ENCODE data around the gene REEP3. TPM values are rescaled to one million over a fixed set of nuclear protein-coding genes. Genes with fewer than 3 reads are reported as not detected.
A peak's percentile ranks its signal among the peaks of the same experiment; 100 is the strongest.
"Not testable (repeated sequence)": the region's sequence is repeated elsewhere in the genome, so short reads cannot be mapped to it uniquely, and the experiment has no call there.

The REEP3 gene
- polyA plus RNA-seq, 5 donors, result 23.3 to 44.3 (median 36.4) TPM

DNA sequence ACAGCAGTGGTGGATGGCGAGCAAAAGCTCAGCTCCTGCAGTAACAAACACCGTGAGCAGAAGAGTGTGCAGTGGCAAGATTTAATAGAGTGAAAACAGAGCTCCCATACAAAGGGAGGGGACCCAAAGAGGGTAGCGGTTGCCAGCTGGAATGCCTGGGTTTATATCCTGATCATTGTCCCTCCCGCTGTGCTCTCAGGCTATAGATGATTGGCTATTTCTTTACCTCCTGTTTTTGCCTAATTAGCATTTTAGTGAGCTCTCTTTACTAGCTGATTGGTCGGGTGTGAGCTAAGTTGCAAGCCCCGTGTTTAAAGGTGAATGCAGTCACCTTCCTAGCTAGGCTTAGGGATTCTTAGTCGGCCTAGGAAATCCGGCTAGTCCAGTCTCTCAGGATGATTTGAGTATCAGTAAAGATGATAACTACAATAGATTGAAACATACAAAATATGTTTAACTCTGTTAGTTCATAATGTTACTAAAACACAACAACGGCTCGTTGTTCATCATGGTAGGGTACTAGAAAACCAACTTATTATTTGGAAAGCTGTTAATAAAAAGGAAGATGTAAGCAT is 143.9 kb downstream of the REEP3 start:
- not testable (repeated sequence) for DNase-seq

DNA sequence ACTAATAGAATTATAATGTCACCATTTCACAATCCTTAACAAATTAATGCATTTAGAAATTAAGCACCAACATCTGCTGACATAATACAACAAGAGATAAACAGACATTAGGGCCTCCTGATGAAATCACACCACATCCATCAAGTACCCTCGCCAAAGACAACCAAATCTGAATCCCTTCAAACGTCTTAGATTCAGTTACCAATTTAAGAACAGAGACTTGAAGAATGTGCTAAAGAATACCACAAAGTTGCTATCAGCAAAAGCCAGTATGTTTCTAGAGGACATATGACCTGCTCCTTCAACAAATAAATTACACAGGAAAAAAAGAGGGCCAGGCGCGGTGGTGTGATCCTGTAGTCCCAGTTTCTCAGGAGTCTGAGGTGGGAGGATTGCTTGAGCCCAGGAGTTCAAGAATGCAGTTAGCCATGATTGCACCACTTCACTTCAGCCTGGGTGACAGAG is 144.5 kb downstream of the REEP3 start:
- DNase-seq, result peak; percentile 63 to 71

DNA sequence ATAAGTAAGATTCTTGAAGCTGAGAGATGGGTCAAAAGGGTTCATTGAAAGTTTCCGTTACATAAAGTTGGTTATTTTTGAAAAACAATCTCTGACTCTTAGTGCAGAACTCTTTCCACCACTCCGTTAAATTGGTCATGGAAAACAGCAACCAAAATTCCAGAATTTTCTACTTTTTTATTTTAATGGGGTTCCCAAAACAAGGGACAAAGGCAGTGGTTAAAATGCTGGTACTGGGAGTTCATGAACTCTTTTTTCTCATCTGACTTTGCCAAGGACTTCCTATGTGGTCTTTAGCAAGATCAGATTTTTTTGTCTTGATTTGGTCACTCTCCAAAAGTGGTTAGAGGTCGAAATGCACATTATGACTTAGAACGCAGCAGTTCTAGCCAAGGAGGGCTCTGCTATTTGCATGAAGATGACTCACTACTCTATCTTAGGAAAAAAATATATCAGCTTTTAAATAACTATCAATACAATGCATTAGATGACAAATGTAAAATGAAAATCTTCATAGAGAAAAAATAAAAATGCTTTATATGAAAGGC is 145.7 kb downstream of the REEP3 start:
- peak; percentile 59 to 65 for DNase-seq

DNA sequence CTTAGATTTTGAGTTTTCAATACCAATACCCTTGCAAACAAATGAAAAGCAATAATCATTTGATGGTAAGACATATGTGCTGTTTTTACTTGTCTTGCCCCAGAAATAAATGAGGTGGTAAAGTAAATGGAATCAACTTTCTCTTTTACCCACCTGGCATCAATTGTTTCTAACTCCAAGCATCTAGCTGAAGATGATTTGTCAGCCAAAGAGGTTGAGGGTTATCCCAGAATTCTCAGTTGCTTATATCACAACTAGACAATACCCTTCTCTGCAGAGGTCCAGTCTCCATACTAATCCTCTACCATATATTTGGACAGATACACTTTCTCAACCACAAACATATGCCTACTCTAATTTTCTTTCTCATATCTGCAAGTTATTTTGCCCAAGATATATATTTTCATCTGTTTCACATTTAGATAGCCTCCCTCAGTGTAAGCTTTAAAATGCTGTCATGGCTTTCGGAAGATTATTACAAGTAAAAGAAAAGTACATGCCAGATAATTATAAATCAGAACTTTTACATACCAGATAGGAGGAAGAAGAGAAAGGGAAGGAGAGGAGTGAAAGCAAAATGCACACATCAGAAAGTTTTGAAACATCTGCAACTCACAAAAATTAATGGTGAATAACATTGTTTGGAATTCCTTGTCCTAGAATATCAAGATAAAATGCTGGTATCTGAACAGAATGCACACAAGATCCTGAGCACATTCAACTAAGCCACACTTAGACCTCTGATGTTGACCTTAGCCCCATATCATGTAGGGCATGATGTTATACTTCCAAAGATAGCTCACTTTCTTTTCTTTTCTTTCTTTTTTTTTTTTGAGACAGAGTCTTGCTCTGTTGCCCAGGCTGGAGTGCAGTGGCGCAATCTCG is 146.6 kb downstream of the REEP3 start:
- no peak for DNase-seq

DNA sequence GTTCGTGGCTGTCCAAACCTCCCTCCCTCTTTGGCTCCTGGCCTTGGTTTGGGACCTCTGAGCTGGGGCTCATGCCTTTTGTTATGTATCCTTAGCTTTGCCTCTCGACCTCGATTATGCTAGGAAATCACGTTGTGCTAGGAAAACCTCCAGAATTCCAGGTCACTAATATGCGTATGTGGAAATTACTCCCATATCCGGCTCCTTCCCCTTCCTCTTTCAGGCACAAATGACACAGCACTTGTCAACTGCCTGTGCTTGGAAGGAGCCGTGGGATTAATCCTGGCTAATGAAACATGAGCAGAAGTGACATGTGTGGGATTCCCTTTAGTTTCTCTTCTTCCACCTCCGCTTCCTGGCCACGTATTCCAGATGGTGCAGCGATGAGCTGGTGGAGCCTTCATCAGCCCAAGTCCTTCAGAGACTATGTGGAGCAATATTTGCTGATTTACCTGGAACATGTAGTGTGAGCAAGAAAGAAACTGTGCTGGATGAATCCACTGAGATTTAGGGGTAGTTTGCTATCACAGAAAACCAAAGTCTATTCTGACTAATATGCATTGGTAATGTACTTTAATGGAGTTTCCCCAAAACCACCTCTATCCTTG is 149.2 kb downstream of the REEP3 start:
- DNase-seq, result no peak

DNA sequence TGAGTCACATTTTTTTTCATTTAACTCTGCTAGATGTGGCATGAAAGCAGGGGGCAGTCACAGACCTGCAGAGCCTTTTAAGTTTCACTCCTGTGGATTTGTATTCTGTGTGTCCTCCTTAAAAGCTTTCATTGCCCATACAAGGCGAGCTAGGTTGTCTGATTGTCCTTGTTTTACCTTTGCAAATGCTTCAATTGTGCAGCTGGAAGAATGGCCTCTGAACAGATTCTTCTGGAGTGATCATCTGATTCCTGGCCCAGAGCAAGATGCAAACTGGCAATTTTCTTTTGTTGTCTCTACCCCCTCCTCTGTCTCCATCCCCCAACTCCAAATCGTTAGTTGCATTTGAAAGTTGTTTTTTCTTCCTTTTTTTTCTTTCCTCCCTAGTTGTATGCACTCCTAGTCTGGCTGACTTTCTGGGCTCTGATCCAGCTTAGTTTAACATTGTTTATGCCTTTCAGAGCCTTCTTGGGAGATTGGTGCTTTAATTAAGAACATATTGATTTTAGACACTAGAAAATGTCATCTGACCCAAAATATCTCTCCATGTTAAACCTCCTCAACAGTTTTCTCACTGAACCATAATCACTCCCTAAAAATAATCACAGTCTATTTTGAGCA is 150.2 kb downstream of the REEP3 start:
- DNase-seq, result peak; percentile 54 to 56

DNA sequence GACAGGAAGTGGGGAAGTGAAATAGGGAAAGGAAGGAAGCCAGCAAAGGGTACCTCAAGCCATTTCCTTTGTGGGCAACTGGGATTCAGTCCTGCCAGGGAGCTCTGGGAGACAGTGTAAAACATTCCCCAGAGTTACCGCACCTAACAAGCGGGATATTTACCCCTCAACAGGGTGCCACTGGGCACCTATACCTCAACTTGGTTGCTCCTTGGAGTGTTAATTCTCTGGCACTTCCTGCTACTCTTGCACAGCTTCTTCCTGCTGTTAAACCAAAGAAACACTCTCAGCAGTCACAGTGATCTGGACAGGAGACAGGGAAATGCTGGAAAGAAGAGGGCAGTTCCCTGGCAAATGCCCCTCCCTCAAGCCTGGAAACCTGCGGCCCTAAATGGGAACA is 151.3 kb downstream of the REEP3 start:
- DNase-seq, result no peak

DNA sequence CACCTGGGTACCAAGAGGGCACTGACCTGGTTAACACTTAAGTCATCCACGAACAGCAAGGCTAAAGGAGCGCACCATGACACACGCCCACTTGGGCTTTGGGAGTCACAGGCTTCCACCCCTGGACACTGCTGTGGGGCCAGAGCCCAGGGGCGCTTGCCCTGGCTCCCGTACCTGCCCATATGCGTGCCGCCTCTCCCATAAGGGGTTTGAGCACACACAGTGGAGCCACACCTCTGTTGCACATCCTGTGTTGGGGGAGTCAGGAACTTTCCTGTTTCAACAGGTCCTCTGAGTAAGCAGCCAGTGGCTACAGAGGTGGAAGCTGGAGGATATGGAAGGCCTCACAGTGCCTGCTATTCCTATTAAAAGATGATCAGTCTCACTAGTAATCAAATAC is 152.0 kb downstream of the REEP3 start:
- DNase-seq, result no peak

DNA sequence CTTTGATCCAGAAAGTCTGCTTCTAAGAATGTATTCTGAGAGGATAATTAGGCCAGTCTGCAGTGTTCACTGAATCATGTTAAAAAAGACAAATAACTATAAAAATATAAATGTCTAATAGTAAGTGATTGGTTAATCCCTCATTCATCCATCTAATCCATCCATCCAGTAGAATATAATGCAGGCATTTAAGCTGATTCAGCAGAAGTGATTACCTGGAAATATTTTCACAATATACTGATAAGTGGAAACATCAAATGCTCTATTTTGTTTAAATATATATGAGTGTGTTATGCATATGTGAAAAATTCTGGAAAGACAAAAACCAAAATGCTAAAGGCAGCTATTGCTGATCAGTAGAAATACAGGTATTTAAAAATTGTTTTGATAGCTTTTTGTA is 152.6 kb downstream of the REEP3 start:
- no peak for DNase-seq

Other genes with a start within 250 kb of the REEP3 start
- gene JMJD1C, start 55.4 kb upstream of the REEP3 start, polyA plus RNA-seq (ENCODE audit: insufficient read depth in 1 of 5, insufficient read length in 5 of 5, low replicate concordance in 1 of 5), result 100 to 1,000 TPM in 4 of 5 donors, 10 to 100 TPM in 1; 72.1 to 130 (median 102) TPM

Data from right lung (tissue), 5 donors.